LNCAP (cell line): Measurements from ENCODE around the gene TACR2.

Experiments
- TF ChIP-seq, protein P1 (sequence below): fragments of 450-650 bp; IDR thresholded peaks from 2 replicates; pipeline ENCODE4 v1.5.1; 2017; ENCODE audit warnings: mild to moderate bottlenecking

Gene TACR2

DNA sequence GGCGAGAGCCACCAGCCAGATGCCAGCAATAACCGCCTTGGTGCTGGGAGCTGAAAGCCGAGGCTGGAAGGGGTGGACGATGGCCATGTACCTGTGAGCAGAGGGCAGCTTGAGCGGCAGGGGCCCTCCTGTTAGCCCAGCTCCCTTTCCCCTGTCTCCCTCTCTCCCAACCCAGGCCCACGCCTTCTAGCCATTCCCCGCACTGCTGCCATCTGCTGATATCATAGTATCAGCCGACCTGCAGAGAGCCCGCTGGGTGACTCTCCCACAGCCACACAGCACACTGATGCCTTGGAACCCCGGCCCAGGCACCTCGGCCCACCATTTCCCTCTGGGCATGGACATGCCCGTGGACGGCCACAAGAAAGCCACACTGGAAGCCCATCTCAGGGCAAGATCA lies 1.7 kb downstream of the TACR2 start:
- TF ChIP-seq, protein P1, sequence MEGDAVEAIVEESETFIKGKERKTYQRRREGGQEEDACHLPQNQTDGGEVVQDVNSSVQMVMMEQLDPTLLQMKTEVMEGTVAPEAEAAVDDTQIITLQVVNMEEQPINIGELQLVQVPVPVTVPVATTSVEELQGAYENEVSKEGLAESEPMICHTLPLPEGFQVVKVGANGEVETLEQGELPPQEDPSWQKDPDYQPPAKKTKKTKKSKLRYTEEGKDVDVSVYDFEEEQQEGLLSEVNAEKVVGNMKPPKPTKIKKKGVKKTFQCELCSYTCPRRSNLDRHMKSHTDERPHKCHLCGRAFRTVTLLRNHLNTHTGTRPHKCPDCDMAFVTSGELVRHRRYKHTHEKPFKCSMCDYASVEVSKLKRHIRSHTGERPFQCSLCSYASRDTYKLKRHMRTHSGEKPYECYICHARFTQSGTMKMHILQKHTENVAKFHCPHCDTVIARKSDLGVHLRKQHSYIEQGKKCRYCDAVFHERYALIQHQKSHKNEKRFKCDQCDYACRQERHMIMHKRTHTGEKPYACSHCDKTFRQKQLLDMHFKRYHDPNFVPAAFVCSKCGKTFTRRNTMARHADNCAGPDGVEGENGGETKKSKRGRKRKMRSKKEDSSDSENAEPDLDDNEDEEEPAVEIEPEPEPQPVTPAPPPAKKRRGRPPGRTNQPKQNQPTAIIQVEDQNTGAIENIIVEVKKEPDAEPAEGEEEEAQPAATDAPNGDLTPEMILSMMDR: no peak

- TF ChIP-seq, protein P1: no peak
Observed at GRCh38 chr10:69414036-69415018, 2.4 kb downstream of the TACR2 start.

GRCh38 chr10:69413221-69413865 lies 3.4 kb downstream of the TACR2 start:
- TF ChIP-seq, protein P1: peak; percentile 35; the same call in 1 of the 2 replicates

- TF ChIP-seq, protein P1: no peak
Observed at GRCh38 chr10:69412232-69412790, 4.4 kb downstream of the TACR2 start.

DNA sequence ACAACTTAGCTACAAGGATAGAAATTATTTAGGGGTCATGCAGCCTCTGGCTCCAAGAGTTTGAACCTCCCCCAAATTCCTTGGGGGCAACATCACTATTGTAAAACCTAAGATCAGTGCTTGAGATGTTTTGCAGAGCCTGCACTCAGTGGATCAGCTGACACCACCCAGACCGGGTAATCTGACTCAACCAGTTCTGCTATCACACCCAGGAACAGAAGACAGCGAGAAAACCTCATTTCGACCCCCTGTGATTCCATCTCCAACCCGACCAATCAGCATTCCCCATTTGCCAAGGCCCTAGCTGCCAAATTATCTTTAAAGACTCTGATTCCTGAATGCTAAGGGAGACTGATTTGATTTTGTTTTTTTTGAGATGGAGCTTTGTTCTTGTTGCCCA lies 5.2 kb downstream of the TACR2 start:
- TF ChIP-seq, protein P1: no peak

- TF ChIP-seq, protein P1: no peak
Observed at GRCh38 chr10:69410487-69410886, 6.2 kb downstream of the TACR2 start.

DNA sequence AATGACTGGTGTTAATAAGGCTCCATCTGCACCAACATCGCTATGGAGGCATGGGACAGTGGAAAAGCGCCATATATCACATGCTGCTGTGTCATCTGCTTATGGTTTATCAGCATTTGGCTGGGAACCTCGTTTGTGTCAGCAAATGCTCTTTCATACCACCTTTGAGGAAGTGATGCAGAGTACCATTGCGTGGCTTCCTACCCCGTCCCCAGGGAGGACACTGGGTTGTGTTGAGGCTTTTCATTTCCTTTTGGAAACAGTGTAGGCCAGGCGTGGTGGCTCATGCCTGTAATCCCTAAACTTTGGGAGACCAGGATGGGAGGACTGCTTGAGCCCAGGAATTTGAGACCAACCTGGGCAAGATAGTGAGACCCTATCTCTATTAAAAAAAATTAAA lies 6.8 kb downstream of the TACR2 start:
- TF ChIP-seq, protein P1: no peak
